Fibroblast of skin of back (primary cell): ENCODE measurements around the gene TSHZ2.

Experiments used
- DNase-seq: peaks from one replicate; pipeline ENCODE4 v3.0.0-alpha.2; 2013

The TSHZ2 gene

GRCh38 chr20:53253668-53254067 lies 281.5 kb downstream of the TSHZ2 start:
- DNase-seq: no peak

- no peak for DNase-seq
These were observed 283.0 kb downstream of the TSHZ2 start for GRCh38 chr20:53255102-53255710.

- DNase-seq: no peak
These were observed 286.6 kb downstream of the TSHZ2 start for GRCh38 chr20:53258741-53259140.

GRCh38 chr20:53260168-53260567 lies 288.0 kb downstream of the TSHZ2 start:
- DNase-seq: no peak

GRCh38 chr20:53260591-53260990 lies 288.4 kb downstream of the TSHZ2 start:
- no peak for DNase-seq

- no peak for DNase-seq
These were observed 290.2 kb downstream of the TSHZ2 start for GRCh38 chr20:53262365-53262764.

- DNase-seq: no peak
These were observed 291.6 kb downstream of the TSHZ2 start for GRCh38 chr20:53263554-53264438.

- no peak for DNase-seq
These were observed 292.4 kb downstream of the TSHZ2 start for GRCh38 chr20:53264604-53265003.

GRCh38 chr20:53265304-53265875 lies 293.2 kb downstream of the TSHZ2 start:
- no peak for DNase-seq

GRCh38 chr20:53269380-53269779 lies 297.2 kb downstream of the TSHZ2 start:
- no peak for DNase-seq

- no peak for DNase-seq
These were observed 298.7 kb downstream of the TSHZ2 start for GRCh38 chr20:53270792-53271375.

GRCh38 chr20:53274365-53274764 lies 302.2 kb downstream of the TSHZ2 start:
- no peak for DNase-seq

GRCh38 chr20:53274807-53275206 lies 302.6 kb downstream of the TSHZ2 start:
- DNase-seq: no peak

- no peak for DNase-seq
These were observed 304.0 kb downstream of the TSHZ2 start for GRCh38 chr20:53276143-53276542.

GRCh38 chr20:53278555-53278954 lies 306.4 kb downstream of the TSHZ2 start:
- DNase-seq: no peak

GRCh38 chr20:53279735-53280134 lies 307.6 kb downstream of the TSHZ2 start:
- DNase-seq: no peak

GRCh38 chr20:53281557-53282117 lies 309.5 kb downstream of the TSHZ2 start:
- DNase-seq: no peak

GRCh38 chr20:53282217-53282955 lies 310.2 kb downstream of the TSHZ2 start:
- no peak for DNase-seq

- DNase-seq: no peak
These were observed 310.9 kb downstream of the TSHZ2 start for GRCh38 chr20:53283011-53283410.

- DNase-seq: no peak
These were observed 311.4 kb downstream of the TSHZ2 start for GRCh38 chr20:53283597-53283996.

- DNase-seq: no peak
These were observed 312.1 kb downstream of the TSHZ2 start for GRCh38 chr20:53284256-53284655.

GRCh38 chr20:53284696-53285095 lies 312.5 kb downstream of the TSHZ2 start:
- no peak for DNase-seq
